OCI-LY7 (cell line): Measurements from ENCODE around the gene STK4. TPM values are rescaled to one million over a fixed set of nuclear protein-coding genes. Genes with fewer than 3 reads are reported as not detected.

Experiments used
- BruUV-seq: library from RNA; stranded (reverse); fragments of 400-500 nt; replicated peaks from 2 replicates; lab custom pipeline; 2021; lab: Mats Ljungman, UMichigan
- CTCF ChIA-PET: fragments of 300-600 bp; sonication (Branson Sonifier 250); formaldehyde crosslinking; loops from one replicate; lab custom pipeline; 2022; ENCODE audit warnings: antibody characterized with exemption; ENCODE audit not compliant: unreplicated experiment; lab: Charles Lee
- POLR2A ChIA-PET: fragments of 300-600 bp; sonication (Branson Sonifier 250); formaldehyde crosslinking; loops from one replicate; lab custom pipeline; 2022; ENCODE audit warnings: antibody characterized with exemption; lab: Charles Lee
- DNase-seq: peaks from one replicate; pipeline ENCODE4 v3.0.0-alpha.2; 2015; ENCODE audit warnings: low spot score
- H2AFZ ChIP-seq: fragments of 200-600 bp; sonication (generic), shearing (Covaris generic); 2 replicates; pipeline ENCODE4 v1.6.1; 2014; ENCODE audit warnings: mild to moderate bottlenecking, antibody characterized with exemption, low read length, moderate library complexity
- H3K27ac ChIP-seq: fragments of 200-600 bp; sonication (generic); 2 replicates; pipeline ENCODE4 v1.5.1; 2014; ENCODE audit warnings: mixed run types, low read depth, mild to moderate bottlenecking, moderate library complexity, low read length, inconsistent platforms; ENCODE audit not compliant: poor library complexity, severe bottlenecking
- H3K36me3 ChIP-seq: fragments of 200-600 bp; sonication (generic); 2 replicates; pipeline ENCODE4 v1.6.1; 2014; ENCODE audit warnings: mild to moderate bottlenecking, antibody characterized with exemption, low read length, moderate library complexity, mixed read lengths; ENCODE audit not compliant: insufficient read depth
- H3K4me1 ChIP-seq: fragments of 200-600 bp; sonication (generic); 2 replicates; pipeline ENCODE4 v1.5.1; 2014; ENCODE audit warnings: mild to moderate bottlenecking, low read length; ENCODE audit not compliant: insufficient read depth, poor library complexity, severe bottlenecking
- H3K4me2 ChIP-seq: fragments of 200-600 bp; sonication (generic); 2 replicates; pipeline ENCODE4 v1.6.1; 2014; ENCODE audit warnings: mild to moderate bottlenecking, low read length
- H3K4me3 ChIP-seq: fragments of 200-600 bp; sonication (generic); 2 replicates; pipeline ENCODE4 v1.5.1; 2014; ENCODE audit warnings: mild to moderate bottlenecking, low read depth, low read length; ENCODE audit not compliant: poor library complexity, severe bottlenecking
- H3K79me2 ChIP-seq: fragments of 200-600 bp; sonication (generic); 2 replicates; pipeline ENCODE4 v1.6.1; 2016; ENCODE audit warnings: low read depth, mild to moderate bottlenecking, low read length, moderate library complexity, mixed read lengths; ENCODE audit not compliant: insufficient read depth
- H3K9me2 ChIP-seq: fragments of 200-600 bp; sonication (generic); 2 replicates; pipeline ENCODE4 v1.6.1; 2016; ENCODE audit warnings: mild to moderate bottlenecking, low read length, mixed read lengths; ENCODE audit not compliant: insufficient read depth
- H3K9me3 ChIP-seq: fragments of 200-600 bp; sonication (generic); 2 replicates; pipeline ENCODE4 v1.6.1; 2014; ENCODE audit warnings: mild to moderate bottlenecking, mixed run types, low read length, mixed read lengths
- H4K20me1 ChIP-seq: fragments of 200-600 bp; sonication (generic); 2 replicates; pipeline ENCODE4 v1.6.1; 2014; ENCODE audit warnings: mild to moderate bottlenecking, antibody characterized with exemption, low read length, moderate library complexity, mixed read lengths; ENCODE audit not compliant: insufficient read depth
- EZH2phosphoT487 ChIP-seq: fragments of 200-600 bp; sonication (generic); IDR thresholded peaks from 2 replicates; pipeline ENCODE4 v1.6.1; 2018; ENCODE audit warnings: low read depth, borderline replicate concordance, mild to moderate bottlenecking, mixed run types, antibody characterized with exemption, low read length, moderate library complexity, mixed read lengths
- intact Hi-C: fragments of 100-400 bp; cut with micrococcal nuclease; formaldehyde crosslinking; loops from one replicate; pipeline ENCODE4 v1.10.0; 2022; ENCODE audit not compliant: unreplicated experiment
- total RNA-seq, 2 experiments: library from RNA; depleted of rRNA in 1 of 2; stranded (reverse); fragments of >200 nt in 1 of 2; shearing (Covaris generic) in 1 of 2; gene quantifications; 2 replicates each; pipeline ENCODE4 v1.2.3, GENCODE V29; 2014 to 2022
- TF ChIP-seq, protein P1 (sequence below): fragments of 200-600 bp; sonication (generic); conservative IDR thresholded peaks from 2 replicates; pipeline ENCODE4 v1.5.1; 2014; ENCODE audit warnings: mild to moderate bottlenecking, antibody characterized with exemption, low read length, moderate library complexity, mixed read lengths

The STK4 gene
- total RNA-seq, 2 experiments from 2014 or later: 67.9 to 140 TPM

DNA sequence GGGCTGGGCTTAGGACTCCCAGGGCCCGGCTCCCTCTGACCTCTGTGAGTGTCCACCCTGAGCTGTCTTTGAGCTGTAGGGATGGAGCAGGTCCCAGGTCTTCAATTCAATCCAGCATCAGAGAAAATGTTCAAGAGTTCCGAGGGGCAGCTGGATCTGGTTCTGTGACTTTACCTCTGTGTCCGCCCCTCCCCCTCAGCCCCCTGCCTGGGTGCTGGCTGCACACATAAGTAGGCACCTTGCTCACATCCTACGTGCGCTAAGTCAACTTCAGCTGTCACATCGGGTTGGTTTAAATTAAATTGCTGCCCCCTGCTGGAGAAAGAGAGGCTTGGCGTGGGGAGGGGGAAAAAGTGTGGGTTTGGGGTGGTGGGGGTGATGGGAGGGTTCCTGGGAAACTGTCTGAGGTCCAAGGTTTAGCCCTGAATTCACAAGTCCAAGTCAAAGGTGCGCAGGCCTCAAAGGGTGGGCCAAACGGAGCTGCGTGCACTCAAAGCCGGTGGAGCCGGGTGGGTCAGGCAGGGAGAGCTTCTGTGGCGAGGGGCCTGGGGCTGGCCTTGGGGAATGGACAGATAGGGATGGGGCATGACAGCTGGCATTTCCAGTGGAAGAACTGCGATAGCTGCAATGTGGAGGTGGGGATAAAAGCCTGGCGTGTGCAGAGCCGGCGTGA is 145.6 kb downstream of the STK4 start:
- no peaks in the 10 kb centered on the region for H3K9me3 ChIP-seq
- H4K20me1 ChIP-seq: no peaks in the 10 kb centered on the region
- no peak overlapping the region for H2AFZ ChIP-seq
- ChIA-PET CTCF (no interaction called here), POLR2A (no interaction called here)
- no peak overlapping the region for H3K27ac ChIP-seq
- no peaks in the 10 kb centered on the region for H3K36me3 ChIP-seq
- H3K4me2 ChIP-seq: no peak overlapping the region
- DNase-seq: peak; percentile 61
- no peaks in the 10 kb centered on the region for H3K9me2 ChIP-seq
- no peak for TF ChIP-seq EZH2phosphoT487
- TF ChIP-seq, protein P1, sequence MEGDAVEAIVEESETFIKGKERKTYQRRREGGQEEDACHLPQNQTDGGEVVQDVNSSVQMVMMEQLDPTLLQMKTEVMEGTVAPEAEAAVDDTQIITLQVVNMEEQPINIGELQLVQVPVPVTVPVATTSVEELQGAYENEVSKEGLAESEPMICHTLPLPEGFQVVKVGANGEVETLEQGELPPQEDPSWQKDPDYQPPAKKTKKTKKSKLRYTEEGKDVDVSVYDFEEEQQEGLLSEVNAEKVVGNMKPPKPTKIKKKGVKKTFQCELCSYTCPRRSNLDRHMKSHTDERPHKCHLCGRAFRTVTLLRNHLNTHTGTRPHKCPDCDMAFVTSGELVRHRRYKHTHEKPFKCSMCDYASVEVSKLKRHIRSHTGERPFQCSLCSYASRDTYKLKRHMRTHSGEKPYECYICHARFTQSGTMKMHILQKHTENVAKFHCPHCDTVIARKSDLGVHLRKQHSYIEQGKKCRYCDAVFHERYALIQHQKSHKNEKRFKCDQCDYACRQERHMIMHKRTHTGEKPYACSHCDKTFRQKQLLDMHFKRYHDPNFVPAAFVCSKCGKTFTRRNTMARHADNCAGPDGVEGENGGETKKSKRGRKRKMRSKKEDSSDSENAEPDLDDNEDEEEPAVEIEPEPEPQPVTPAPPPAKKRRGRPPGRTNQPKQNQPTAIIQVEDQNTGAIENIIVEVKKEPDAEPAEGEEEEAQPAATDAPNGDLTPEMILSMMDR: peak; percentile 82
- BruUV-seq: no TSS peak
- H3K79me2 ChIP-seq: no peaks in the 10 kb centered on the region
- H3K4me3 ChIP-seq: no peak overlapping the region
- H3K4me1 ChIP-seq: no peaks in the 10 kb centered on the region
- intact Hi-C loops: no loop called here

DNA sequence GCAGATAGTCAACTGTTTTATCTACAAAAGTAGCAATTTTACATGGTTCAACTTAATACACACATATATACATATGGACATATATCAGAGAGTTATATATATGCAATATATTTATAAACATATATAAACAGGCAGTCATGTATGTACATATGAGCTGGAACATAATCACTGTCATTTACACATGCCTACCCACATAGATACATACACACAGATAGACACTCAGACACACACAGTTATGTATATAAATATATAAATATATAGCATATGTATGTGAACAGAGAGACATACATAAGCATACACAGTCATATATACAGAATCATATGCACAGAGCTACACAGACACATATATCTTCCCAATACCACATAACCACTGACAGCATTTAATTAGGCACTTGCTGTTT is 146.4 kb downstream of the STK4 start:
- DNase-seq: no peak
- H3K4me1 ChIP-seq: no peaks in the 10 kb centered on the region

DNA sequence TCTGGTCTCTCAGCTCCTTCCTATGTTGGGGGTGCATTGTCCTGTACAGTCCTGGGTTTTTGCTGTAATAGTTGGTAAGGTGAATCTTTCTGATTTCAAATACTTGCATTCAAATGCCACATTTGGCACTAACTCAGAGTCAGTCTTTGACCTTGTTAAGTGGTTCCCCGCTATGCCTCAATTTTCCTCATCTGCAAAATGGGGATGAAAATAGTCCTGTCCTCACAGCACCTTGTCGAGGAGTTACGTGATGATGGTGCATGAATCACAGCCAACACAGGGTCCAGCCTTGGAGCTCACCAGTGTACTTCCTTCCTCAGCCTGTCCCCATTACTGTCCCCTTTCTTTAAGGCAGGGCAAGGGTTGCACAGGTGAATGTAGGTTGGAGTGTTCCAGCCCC is 147.6 kb downstream of the STK4 start:
- no peaks in the 10 kb centered on the region for H3K9me3 ChIP-seq
- H3K4me1 ChIP-seq: no peaks in the 10 kb centered on the region
- BruUV-seq: no TSS peak
- ChIA-PET CTCF (interaction anchor here (1.0 to 1.2 kb wide), 2 partner anchors 9 to 71 kb away, joined by 4 read pairs; no protein-coding TSS in a partner anchor), POLR2A (no interaction called here)
- H3K4me3 ChIP-seq: no peak overlapping the region
- TF ChIP-seq, protein P1: no peak
- no peak for TF ChIP-seq EZH2phosphoT487
- no peaks in the 10 kb centered on the region for H3K79me2 ChIP-seq
- intact Hi-C loops: no loop called here
- no peak overlapping the region for H3K4me2 ChIP-seq
- H3K9me2 ChIP-seq: no peaks in the 10 kb centered on the region
- DNase-seq: no peak
- H4K20me1 ChIP-seq: no peaks in the 10 kb centered on the region
- H3K36me3 ChIP-seq: no peaks in the 10 kb centered on the region
- no peak overlapping the region for H2AFZ ChIP-seq
- no peak overlapping the region for H3K27ac ChIP-seq

More for the DNA sequence above, 146.4 kb downstream of the STK4 start:
- Histone ChIP-seq H3K27ac (no peak overlapping the region), H3K4me2 (no peak overlapping the region), H3K79me2 (no peaks in the 10 kb centered on the region), H2AFZ (no peak overlapping the region), H3K9me2 (no peaks in the 10 kb centered on the region), H3K36me3 (no peaks in the 10 kb centered on the region), H3K4me3 (no peak overlapping the region), H4K20me1 (no peaks in the 10 kb centered on the region), H3K9me3 (no peaks in the 10 kb centered on the region)
- TF ChIP-seq EZH2phosphoT487: no peak
- TF ChIP-seq, protein P1: no peak
- ChIA-PET POLR2A (interaction anchor here (0.6 kb wide), 1 partner anchor 273 kb away, joined by 3 read pairs; no protein-coding TSS in a partner anchor), CTCF (interaction anchor here (1.2 kb wide), 1 partner anchor 69 kb away, joined by 4 read pairs; no protein-coding TSS in a partner anchor)
- intact Hi-C loops: no loop called here
- no TSS peak for BruUV-seq
